Gastrocnemius medialis (tissue), 4 donors: Measurements from ENCODE around the gene PNMA8B. TPM values are rescaled to one million over a fixed set of nuclear protein-coding genes. Genes with fewer than 3 reads are reported as not detected.
A peak's percentile ranks its signal among the peaks of the same experiment; 100 is the strongest.

Experiments
- ATAC-seq, 2 donors: fragments of 150-250 bp; one replicate each; pipeline ENCODE4 v1.9.1; 2016
- DNase-seq, 2 donors: peaks; one replicate each; pipeline ENCODE4 v3.0.0-alpha.2; 2019
- H3K27ac ChIP-seq, 4 donors: fragments of 200-600 bp; sonication (generic); 1 replicate in 1 of 4; 2 replicates in 3 of 4; pipeline ENCODE4 v1.5.1; 2016 to 2018; ENCODE audit warnings: mild to moderate bottlenecking in 2 of 4, moderate library complexity in 1 of 4
- H3K27me3 ChIP-seq, 3 donors: fragments of 200-600 bp; sonication (generic) in 2 of 3; 1 replicate in 1 of 3; 2 replicates in 2 of 3; pipeline versions ENCODE4 v1.5.1 to v1.6.0; 2016 to 2019; ENCODE audit warnings: mild to moderate bottlenecking in 1 of 3, moderate library complexity in 1 of 3
- H3K36me3 ChIP-seq, 2 donors: fragments of 200-600 bp; sonication (generic) in 1 of 2; one replicate each; pipeline ENCODE4 v1.5.1; 2017 to 2018
- H3K4me1 ChIP-seq, 2 donors: fragments of 200-600 bp; sonication (generic) in 1 of 2; one replicate each; pipeline ENCODE4 v1.5.1; 2016 to 2017; ENCODE audit warnings: mild to moderate bottlenecking in 2 of 2
- H3K4me3 ChIP-seq, 4 donors: fragments of 200-600 bp; sonication (generic) in 3 of 4; 1 replicate in 1 of 4; 2 replicates in 3 of 4; pipeline ENCODE4 v1.5.1; 2016 to 2019; ENCODE audit warnings: mild to moderate bottlenecking in 2 of 4
- H3K9me3 ChIP-seq, 3 donors: fragments of 200-600 bp; sonication (generic) in 2 of 3; 1 replicate in 1 of 3; 2 replicates in 2 of 3; pipeline ENCODE4 v1.5.1; 2016 to 2019
- POLR2A ChIP-seq, 2 donors: fragments of 450-650 bp; IDR thresholded peaks; one replicate each; pipeline ENCODE4 v1.6.1; 2017; ENCODE audit warnings: antibody characterized with exemption in 2 of 2, mild to moderate bottlenecking in 2 of 2, moderate library complexity in 2 of 2
- in situ Hi-C, 4 donors: fragments of 200-750 bp; cut with MboI; loops; one replicate each; pipeline versions ENCODE4 v1.15.0 to v1.8.0; 2017; ENCODE audit warnings: low sequenced_read_pairs in 4 of 4
- intact Hi-C: fragments of 100-400 bp; cut with DNase I; formaldehyde crosslinking; loops from one replicate; pipeline ENCODE4 v1.15.1; 2023; ENCODE audit warnings: low total_unique reads
- total RNA-seq, 4 donors: library from RNA; depleted of rRNA; stranded (reverse); fragments of >200 nt; gene quantifications; one replicate each; pipeline versions ENCODE4 v1.1.0 to v1.2.3, GENCODE V29; 2016
- TF ChIP-seq, protein P1 (sequence below), 5 experiments: fragments of 450-650 bp in 3 of 5; fragments of 200-600 bp in 2 of 5; sonication (generic) in 2 of 5; IDR thresholded peaks in 4 of 5; conservative IDR thresholded peaks in 1 of 5; 1 replicate in 4 of 5; 2 replicates in 1 of 5; pipeline ENCODE4 v1.5.1; 2016 to 2019; ENCODE audit warnings: antibody characterized with exemption in 5 of 5, mild to moderate bottlenecking in 3 of 5, moderate library complexity in 3 of 5

PNMA8B gene
- total RNA-seq, 4 donors from 2014 or later, result 0.07 to 0.18 (median 0.15) TPM

GRCh38 chr19:46520616-46521015, 24.9 kb upstream of the PNMA8B start:
- in situ Hi-C loops, result no loop called here
- H3K27ac ChIP-seq, result no peak overlapping the region
- no peaks in the 10 kb centered on the region for H3K36me3 ChIP-seq
- intact Hi-C loops, result no loop called here
- ATAC-seq, result no peak
- peaks cover 0 to 3% (median 0%) of the 10 kb centered on the region in 3 donors for H3K27me3 ChIP-seq
- no peaks in the 10 kb centered on the region for H3K4me1 ChIP-seq
- no peak for DNase-seq
- TF ChIP-seq POLR2A (IDR thresholded peaks at IDR 0.05), result no peak
- TF ChIP-seq, protein P1, sequence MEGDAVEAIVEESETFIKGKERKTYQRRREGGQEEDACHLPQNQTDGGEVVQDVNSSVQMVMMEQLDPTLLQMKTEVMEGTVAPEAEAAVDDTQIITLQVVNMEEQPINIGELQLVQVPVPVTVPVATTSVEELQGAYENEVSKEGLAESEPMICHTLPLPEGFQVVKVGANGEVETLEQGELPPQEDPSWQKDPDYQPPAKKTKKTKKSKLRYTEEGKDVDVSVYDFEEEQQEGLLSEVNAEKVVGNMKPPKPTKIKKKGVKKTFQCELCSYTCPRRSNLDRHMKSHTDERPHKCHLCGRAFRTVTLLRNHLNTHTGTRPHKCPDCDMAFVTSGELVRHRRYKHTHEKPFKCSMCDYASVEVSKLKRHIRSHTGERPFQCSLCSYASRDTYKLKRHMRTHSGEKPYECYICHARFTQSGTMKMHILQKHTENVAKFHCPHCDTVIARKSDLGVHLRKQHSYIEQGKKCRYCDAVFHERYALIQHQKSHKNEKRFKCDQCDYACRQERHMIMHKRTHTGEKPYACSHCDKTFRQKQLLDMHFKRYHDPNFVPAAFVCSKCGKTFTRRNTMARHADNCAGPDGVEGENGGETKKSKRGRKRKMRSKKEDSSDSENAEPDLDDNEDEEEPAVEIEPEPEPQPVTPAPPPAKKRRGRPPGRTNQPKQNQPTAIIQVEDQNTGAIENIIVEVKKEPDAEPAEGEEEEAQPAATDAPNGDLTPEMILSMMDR (IDR thresholded peaks at IDR 0.05 in 4 of 5, conservative IDR thresholded peaks at IDR 0.05 in 1 of 5), result no peak
- H3K4me3 ChIP-seq, result no peak overlapping the region
- H3K9me3 ChIP-seq, result no peaks in the 10 kb centered on the region

GRCh38 chr19:46517471-46517870, 21.8 kb upstream of the PNMA8B start:
- intact Hi-C loops, result no loop called here
- Histone ChIP-seq H3K27me3 (peaks cover 3 to 10% (median 7%) of the 10 kb centered on the region in 3 donors), H3K36me3 (no peaks in the 10 kb centered on the region), H3K4me1 (peaks cover 0 to 3% of the 10 kb centered on the region in 2 donors), H3K27ac (no peak overlapping the region), H3K9me3 (no peaks in the 10 kb centered on the region), H3K4me3 (no peak overlapping the region)
- TF ChIP-seq, protein P1 (IDR thresholded peaks at IDR 0.05 in 4 of 5, conservative IDR thresholded peaks at IDR 0.05 in 1 of 5), result no peak
- no peak for TF ChIP-seq POLR2A (IDR thresholded peaks at IDR 0.05)
- no peak for DNase-seq
- ATAC-seq, result no peak
- in situ Hi-C loops, result loop anchor here in 2 of 4 donors (10.0 kb wide), 2 partner anchors 113 to 123 kb away; no protein-coding TSS in a partner anchor

- Histone ChIP-seq H3K27ac (no peak overlapping the region), H3K36me3 (no peaks in the 10 kb centered on the region), H3K27me3 (peaks cover 3 to 10% (median 7%) of the 10 kb centered on the region in 3 donors), H3K9me3 (no peaks in the 10 kb centered on the region), H3K4me1 (peaks cover 0 to 3% of the 10 kb centered on the region in 2 donors), H3K4me3 (no peak overlapping the region)
- in situ Hi-C loops, result loop anchor here in 2 of 4 donors (10.0 kb wide), 2 partner anchors 111 to 121 kb away; no protein-coding TSS in a partner anchor
- TF ChIP-seq, protein P1 (IDR thresholded peaks at IDR 0.05 in 4 of 5, conservative IDR thresholded peaks at IDR 0.05 in 1 of 5), result peak in 3 of 5 experiments; percentile 25 to 42 (median 33)
- TF ChIP-seq POLR2A (IDR thresholded peaks at IDR 0.05), result no peak
- intact Hi-C loops, result no loop called here
- ATAC-seq (no peak), DNase-seq (no peak)
Observed at GRCh38 chr19:46515879-46516350, 20.2 kb upstream of the PNMA8B start.

DNA sequence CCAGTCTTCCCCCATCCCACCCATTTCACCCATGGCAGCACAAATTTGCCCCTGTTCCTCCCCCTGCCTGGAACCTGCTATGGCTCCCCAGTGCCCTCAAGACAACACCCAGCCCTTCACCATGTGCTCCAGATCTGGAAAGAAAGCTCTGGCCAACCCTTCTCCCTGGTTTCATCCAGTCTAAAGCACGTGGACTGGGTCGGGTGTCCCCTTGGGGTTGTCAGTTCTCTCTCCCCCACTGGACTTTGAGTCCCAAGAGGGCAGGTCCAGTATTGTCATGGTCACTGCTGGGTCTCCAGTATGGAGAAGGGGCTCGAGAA, 19.6 kb upstream of the PNMA8B start:
- DNase-seq, result no peak
- in situ Hi-C loops, result loop anchor here in 2 of 4 donors (10.0 kb wide), 2 partner anchors 110 to 120 kb away; no protein-coding TSS in a partner anchor

More for the DNA sequence above, 19.6 kb upstream of the PNMA8B start:
- intact Hi-C loops, result no loop called here
- Histone ChIP-seq H3K27me3 (peaks cover 3 to 10% (median 7%) of the 10 kb centered on the region in 3 donors), H3K4me3 (no peak overlapping the region), H3K9me3 (no peaks in the 10 kb centered on the region), H3K4me1 (peaks cover 0 to 3% of the 10 kb centered on the region in 2 donors), H3K27ac (no peak overlapping the region), H3K36me3 (no peaks in the 10 kb centered on the region)
- ATAC-seq, result no peak
- no peak for TF ChIP-seq POLR2A (IDR thresholded peaks at IDR 0.05)
- TF ChIP-seq, protein P1 (IDR thresholded peaks at IDR 0.05 in 4 of 5, conservative IDR thresholded peaks at IDR 0.05 in 1 of 5), result no peak
